Right lung (tissue), 5 donors: ENCODE data around the gene ARHGAP18. TPM values are rescaled to one million over a fixed set of nuclear protein-coding genes. Genes with fewer than 3 reads are reported as not detected.
A peak's percentile ranks its signal among the peaks of the same experiment; 100 is the strongest.
"Not testable (repeated sequence)": the region's sequence is repeated elsewhere in the genome, so short reads cannot be mapped to it uniquely, and the experiment has no call there.

Experiments used
- DNase-seq, 2 donors: peaks; one replicate each; pipeline ENCODE4 v3.0.0-alpha.2; 2013
- polyA plus RNA-seq, 5 donors: library from polyadenylated mRNA; unstranded; fragments of 120-200 nt; gene quantifications; one replicate each; pipeline versions ENCODE4 v1.2.1 to v1.2.3, GENCODE V29; 2013; ENCODE audit warnings: inconsistent platforms in 1 of 5, low replicate concordance in 1 of 5; ENCODE audit not compliant: insufficient read length in 5 of 5, insufficient read depth in 1 of 5

Gene ARHGAP18
- polyA plus RNA-seq, 5 donors: 57.4 to 80.8 (median 71.5) TPM

- no peak for DNase-seq
Measured at GRCh38 chr6:129590408-129591022, 119.5 kb downstream of the ARHGAP18 start.

- DNase-seq: no peak
Measured at GRCh38 chr6:129586815-129587214, 123.2 kb downstream of the ARHGAP18 start.

- DNase-seq: peak; percentile 30 to 51
Measured at GRCh38 chr6:129583866-129584265, 126.1 kb downstream of the ARHGAP18 start.

GRCh38 chr6:129578315-129578714 lies 131.7 kb downstream of the ARHGAP18 start:
- DNase-seq: no peak

- DNase-seq: no peak
Measured at GRCh38 chr6:129577691-129578090, 132.3 kb downstream of the ARHGAP18 start.

GRCh38 chr6:129576456-129576855 lies 133.5 kb downstream of the ARHGAP18 start:
- DNase-seq: no peak

- peak; percentile 40 to 41 for DNase-seq
Measured at GRCh38 chr6:129575378-129576118, 134.4 kb downstream of the ARHGAP18 start.

- DNase-seq: not testable (repeated sequence)
Measured at GRCh38 chr6:129574605-129575004, 135.4 kb downstream of the ARHGAP18 start.

- not testable (repeated sequence) for DNase-seq
Measured at GRCh38 chr6:129570929-129571328, 139.0 kb downstream of the ARHGAP18 start.

GRCh38 chr6:129568015-129568414 lies 142.0 kb downstream of the ARHGAP18 start:
- DNase-seq: no peak

- DNase-seq: no peak
Measured at GRCh38 chr6:129567374-129567773, 142.6 kb downstream of the ARHGAP18 start.

- DNase-seq: peak; percentile 56 to 61
Measured at GRCh38 chr6:129565811-129566210, 144.2 kb downstream of the ARHGAP18 start.

- no peak for DNase-seq
Measured at GRCh38 chr6:129565366-129565765, 144.6 kb downstream of the ARHGAP18 start.

GRCh38 chr6:129558248-129558647 lies 151.7 kb downstream of the ARHGAP18 start:
- no peak for DNase-seq

- DNase-seq: no peak
Measured at GRCh38 chr6:129555206-129555832, 154.7 kb downstream of the ARHGAP18 start.

- no peak for DNase-seq
Measured at GRCh38 chr6:129552413-129552812, 157.6 kb downstream of the ARHGAP18 start.

GRCh38 chr6:129551486-129551885 lies 158.5 kb downstream of the ARHGAP18 start:
- no peak for DNase-seq

- no peak for DNase-seq
Measured at GRCh38 chr6:129546702-129547101, 163.3 kb downstream of the ARHGAP18 start.

- no peak for DNase-seq
Measured at GRCh38 chr6:129544892-129545612, 164.9 kb downstream of the ARHGAP18 start.

- DNase-seq: no peak
Measured at GRCh38 chr6:129543981-129544380, 166.0 kb downstream of the ARHGAP18 start.

- no peak for DNase-seq
Measured at GRCh38 chr6:129542705-129543104, 167.3 kb downstream of the ARHGAP18 start.

- no peak for DNase-seq
Measured at GRCh38 chr6:129539032-129539431, 170.9 kb downstream of the ARHGAP18 start.
